Keratinocyte (primary cell): ENCODE data around the gene MYBPC3. TPM values are rescaled to one million over a fixed set of nuclear protein-coding genes. Genes with fewer than 3 reads are reported as not detected.

Source experiments
- DNase-seq: peaks from one replicate; pipeline ENCODE4 v3.0.0-alpha.2; 2011; ENCODE audit warnings: low read depth, missing footprints, low spot score
- FAIRE-seq: peaks from 2 replicates; lab custom pipeline; 2011; peaks lifted over from hg19 to GRCh38; lab: Jason Lieb, UNC
- H2AFZ ChIP-seq: 2 replicates; pipeline ENCODE4 v1.6.0; 2012; ENCODE audit warnings: low read length, control low read depth, inconsistent platforms; ENCODE audit not compliant: control insufficient read depth
- H3K27ac ChIP-seq: 2 replicates; pipeline ENCODE4 v1.5.1; 2011; ENCODE audit warnings: low read length; ENCODE audit not compliant: control insufficient read depth, insufficient read depth
- H3K27me3 ChIP-seq: 3 replicates; pipeline ENCODE4 v1.6.0; 2011; ENCODE audit warnings: low read length; ENCODE audit not compliant: control insufficient read depth, insufficient read depth; ENCODE audit errors: extremely low read depth
- H3K36me3 ChIP-seq, 2 experiments: 2 replicates in 1 of 2; 3 replicates in 1 of 2; pipeline ENCODE4 v1.5.1; 2011; ENCODE audit warnings: low read length in 2 of 2, mild to moderate bottlenecking in 1 of 2; ENCODE audit not compliant: control insufficient read depth in 2 of 2, insufficient read depth in 2 of 2; ENCODE audit errors: extremely low read depth in 1 of 2
- H3K4me1 ChIP-seq: 3 replicates; pipeline ENCODE4 v1.5.1; 2011; ENCODE audit warnings: low read length; ENCODE audit not compliant: control insufficient read depth, insufficient read depth; ENCODE audit errors: extremely low read depth
- H3K4me2 ChIP-seq: 3 replicates; pipeline ENCODE4 v1.6.0; 2011; ENCODE audit warnings: low read depth, low read length; ENCODE audit not compliant: control insufficient read depth, insufficient read depth; ENCODE audit errors: extremely low read depth
- H3K4me3 ChIP-seq, 3 experiments: fragments of 200-600 bp in 1 of 3; sonication (generic) in 1 of 3; 2 replicates in 2 of 3; 3 replicates in 1 of 3; pipeline ENCODE4 v1.5.1; 2011 to 2016; ENCODE audit warnings: low read length in 3 of 3, mild to moderate bottlenecking in 3 of 3, control low read depth in 2 of 3, inconsistent platforms in 1 of 3, low read depth in 1 of 3, mixed read lengths in 1 of 3, mixed run types in 1 of 3, moderate library complexity in 1 of 3; ENCODE audit not compliant: control insufficient read depth in 2 of 3, insufficient read depth in 2 of 3; ENCODE audit errors: extremely low read depth in 1 of 3
- H3K79me2 ChIP-seq: 2 replicates; pipeline ENCODE4 v1.6.0; 2012; ENCODE audit warnings: low read length; ENCODE audit not compliant: control insufficient read depth, insufficient read depth
- H3K9ac ChIP-seq: 3 replicates; pipeline ENCODE4 v1.6.0; 2011; ENCODE audit warnings: low read length; ENCODE audit not compliant: control insufficient read depth, insufficient read depth; ENCODE audit errors: extremely low read depth
- H3K9me1 ChIP-seq: 3 replicates; pipeline ENCODE4 v1.6.0; 2011; ENCODE audit warnings: low read length; ENCODE audit not compliant: control insufficient read depth, insufficient read depth; ENCODE audit errors: extremely low read depth
- H3K9me3 ChIP-seq: 2 replicates; pipeline ENCODE4 v1.5.1; 2012; ENCODE audit warnings: low read depth, low read length; ENCODE audit not compliant: control insufficient read depth
- H4K20me1 ChIP-seq: 3 replicates; pipeline ENCODE4 v1.6.0; 2011; ENCODE audit warnings: low read length; ENCODE audit not compliant: control insufficient read depth, insufficient read depth; ENCODE audit errors: extremely low read depth
- EZH2 ChIP-seq: IDR thresholded peaks from one replicate; pipeline ENCODE4 v1.6.1; 2012; ENCODE audit warnings: inconsistent platforms, mild to moderate bottlenecking, low read length, moderate library complexity
- dilution Hi-C: fragments of 300-500 bp; cut with MboI; formaldehyde crosslinking; loops from one replicate; pipeline ENCODE4 v1.7.0; 2020; ENCODE audit warnings: low sequenced_read_pairs; ENCODE audit not compliant: extremely low pct_ligation_motif_present
- polyA plus RNA-seq, 5 experiments: library from polyadenylated mRNA; depleted of rRNA in 3 of 5; stranded (reverse) in 3 of 5; stranded (forward) in 1 of 5; unstranded in 1 of 5; fragments of >200 nt; gene quantifications; 1 replicate in 1 of 5; 2 replicates in 3 of 5; 3 replicates in 1 of 5; pipeline versions ENCODE4 v1.2.1 to v1.2.3, GENCODE V29; 2011 to 2012; ENCODE audit warnings: missing spikeins in 2 of 5, low read depth in 1 of 5, low replicate concordance in 1 of 5
- TF ChIP-seq, protein P1 (sequence below), 3 experiments: IDR thresholded peaks in 1 of 3; conservative IDR thresholded peaks in 1 of 3; optimal IDR thresholded peaks in 1 of 3; 2 replicates in 2 of 3; 3 replicates in 1 of 3; pipeline versions ENCODE3 to v1.5.1; 2011; ENCODE audit warnings: low read length in 3 of 3, mild to moderate bottlenecking in 3 of 3, moderate library complexity in 2 of 3, control low read depth in 1 of 3, inconsistent platforms in 1 of 3; ENCODE audit not compliant: insufficient read depth in 2 of 3; ENCODE audit errors: extremely low read depth in 1 of 3

The MYBPC3 gene
- polyA plus RNA-seq, 1 donor (not counting 4 experiments of a cell fraction or from before 2014, with no cell fraction given): not detected

DNA sequence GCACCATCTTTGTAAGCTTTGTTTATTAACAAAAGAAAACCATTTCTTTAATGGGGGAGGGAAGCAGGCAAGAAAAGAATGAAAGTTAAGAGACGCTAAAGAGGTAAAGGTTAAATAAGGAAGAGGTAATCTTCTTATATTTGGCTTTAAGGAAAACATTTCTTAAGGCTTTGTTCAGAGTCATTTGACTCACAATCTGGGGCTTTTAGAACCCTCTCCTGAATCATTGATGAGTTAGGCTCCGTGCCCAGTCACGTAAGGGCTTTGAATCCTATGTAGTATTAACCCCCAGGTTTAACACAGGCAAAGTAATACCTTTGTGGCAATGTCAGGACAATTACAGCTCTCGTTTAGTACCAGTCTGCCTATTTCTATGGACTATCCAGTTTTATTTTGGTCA is 56.5 kb downstream of the MYBPC3 start:
- FAIRE-seq (no peak), DNase-seq (no peak)
- H3K9ac ChIP-seq: no peak overlapping the region
- H3K9me3 ChIP-seq: no peaks in the 10 kb centered on the region
- H2AFZ ChIP-seq: no peak overlapping the region
- no peaks in the 10 kb centered on the region for H3K9me1 ChIP-seq
- H3K36me3 ChIP-seq: peaks cover 11 to 30% of the 10 kb centered on the region in 2 experiments
- dilution Hi-C loops: no loop called here
- no peaks in the 10 kb centered on the region for H3K27me3 ChIP-seq
- no peaks in the 10 kb centered on the region for H4K20me1 ChIP-seq
- no peak for TF ChIP-seq EZH2
- TF ChIP-seq, protein P1, sequence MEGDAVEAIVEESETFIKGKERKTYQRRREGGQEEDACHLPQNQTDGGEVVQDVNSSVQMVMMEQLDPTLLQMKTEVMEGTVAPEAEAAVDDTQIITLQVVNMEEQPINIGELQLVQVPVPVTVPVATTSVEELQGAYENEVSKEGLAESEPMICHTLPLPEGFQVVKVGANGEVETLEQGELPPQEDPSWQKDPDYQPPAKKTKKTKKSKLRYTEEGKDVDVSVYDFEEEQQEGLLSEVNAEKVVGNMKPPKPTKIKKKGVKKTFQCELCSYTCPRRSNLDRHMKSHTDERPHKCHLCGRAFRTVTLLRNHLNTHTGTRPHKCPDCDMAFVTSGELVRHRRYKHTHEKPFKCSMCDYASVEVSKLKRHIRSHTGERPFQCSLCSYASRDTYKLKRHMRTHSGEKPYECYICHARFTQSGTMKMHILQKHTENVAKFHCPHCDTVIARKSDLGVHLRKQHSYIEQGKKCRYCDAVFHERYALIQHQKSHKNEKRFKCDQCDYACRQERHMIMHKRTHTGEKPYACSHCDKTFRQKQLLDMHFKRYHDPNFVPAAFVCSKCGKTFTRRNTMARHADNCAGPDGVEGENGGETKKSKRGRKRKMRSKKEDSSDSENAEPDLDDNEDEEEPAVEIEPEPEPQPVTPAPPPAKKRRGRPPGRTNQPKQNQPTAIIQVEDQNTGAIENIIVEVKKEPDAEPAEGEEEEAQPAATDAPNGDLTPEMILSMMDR (optimal IDR thresholded peaks at IDR 0.05 in 1 of 3, IDR thresholded peaks at IDR 0.05 in 1 of 3, conservative IDR thresholded peaks at IDR 0.05 in 1 of 3; ENCODE audit: extremely low read depth in 1 of 3, insufficient read depth in 2 of 3, low read length in 3 of 3): no peak
- no peak overlapping the region for H3K4me2 ChIP-seq
- H3K27ac ChIP-seq: no peak overlapping the region
- no peaks in the 10 kb centered on the region for H3K4me1 ChIP-seq
- H3K4me3 ChIP-seq: no peak overlapping the region
- no peaks in the 10 kb centered on the region for H3K79me2 ChIP-seq

DNA sequence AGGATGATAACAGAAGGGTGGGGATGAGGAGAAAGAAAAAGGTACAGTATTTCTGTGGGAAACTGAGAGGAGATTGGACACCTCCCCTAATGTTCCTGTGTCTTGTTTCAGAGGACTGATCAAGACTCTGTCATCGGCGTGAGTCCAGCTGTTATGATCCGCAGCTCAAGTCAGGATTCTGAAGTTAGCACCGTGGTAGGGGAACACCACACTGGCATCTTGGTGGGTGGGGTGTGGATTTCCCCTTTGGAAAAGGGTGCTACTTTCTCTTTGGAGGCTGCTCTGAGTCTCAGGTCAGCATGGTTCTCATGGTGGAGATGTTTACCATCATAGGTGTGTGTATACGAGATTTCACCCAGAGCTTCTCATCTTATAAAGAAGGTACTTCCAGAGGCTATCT is 57.1 kb downstream of the MYBPC3 start:
- H3K36me3 ChIP-seq: peaks cover 13 to 32% of the 10 kb centered on the region in 2 experiments
- H4K20me1 ChIP-seq: no peaks in the 10 kb centered on the region
- no peak overlapping the region for H3K9ac ChIP-seq
- dilution Hi-C loops: no loop called here
- no peaks in the 10 kb centered on the region for H3K4me1 ChIP-seq
- H3K79me2 ChIP-seq: no peaks in the 10 kb centered on the region
- H2AFZ ChIP-seq: no peak overlapping the region
- no peak overlapping the region for H3K27ac ChIP-seq
- no peaks in the 10 kb centered on the region for H3K9me1 ChIP-seq
- no peak overlapping the region for H3K4me2 ChIP-seq
- FAIRE-seq (no peak), DNase-seq (no peak)
- no peak overlapping the region for H3K4me3 ChIP-seq
- no peaks in the 10 kb centered on the region for H3K27me3 ChIP-seq
- no peaks in the 10 kb centered on the region for H3K9me3 ChIP-seq
- TF ChIP-seq, protein P1 (optimal IDR thresholded peaks at IDR 0.05 in 1 of 3, IDR thresholded peaks at IDR 0.05 in 1 of 3, conservative IDR thresholded peaks at IDR 0.05 in 1 of 3; ENCODE audit: extremely low read depth in 1 of 3, insufficient read depth in 2 of 3, low read length in 3 of 3): no peak
- no peak for TF ChIP-seq EZH2
